ENCODE results near the gene WWOX.

GRCh38 chr16:79163691-79164387, 1064.4 kb downstream of the WWOX start:
- TF ChIP-seq, protein P1, sequence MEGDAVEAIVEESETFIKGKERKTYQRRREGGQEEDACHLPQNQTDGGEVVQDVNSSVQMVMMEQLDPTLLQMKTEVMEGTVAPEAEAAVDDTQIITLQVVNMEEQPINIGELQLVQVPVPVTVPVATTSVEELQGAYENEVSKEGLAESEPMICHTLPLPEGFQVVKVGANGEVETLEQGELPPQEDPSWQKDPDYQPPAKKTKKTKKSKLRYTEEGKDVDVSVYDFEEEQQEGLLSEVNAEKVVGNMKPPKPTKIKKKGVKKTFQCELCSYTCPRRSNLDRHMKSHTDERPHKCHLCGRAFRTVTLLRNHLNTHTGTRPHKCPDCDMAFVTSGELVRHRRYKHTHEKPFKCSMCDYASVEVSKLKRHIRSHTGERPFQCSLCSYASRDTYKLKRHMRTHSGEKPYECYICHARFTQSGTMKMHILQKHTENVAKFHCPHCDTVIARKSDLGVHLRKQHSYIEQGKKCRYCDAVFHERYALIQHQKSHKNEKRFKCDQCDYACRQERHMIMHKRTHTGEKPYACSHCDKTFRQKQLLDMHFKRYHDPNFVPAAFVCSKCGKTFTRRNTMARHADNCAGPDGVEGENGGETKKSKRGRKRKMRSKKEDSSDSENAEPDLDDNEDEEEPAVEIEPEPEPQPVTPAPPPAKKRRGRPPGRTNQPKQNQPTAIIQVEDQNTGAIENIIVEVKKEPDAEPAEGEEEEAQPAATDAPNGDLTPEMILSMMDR (IDR thresholded peaks at IDR 0.05), result no peak
- TF ChIP-seq EP300 (IDR thresholded peaks at IDR 0.05), result no peak

Data from gastroesophageal sphincter (tissue), 3 donors.